HCT116 (cell line): ENCODE results near the gene DENND4A. TPM values are rescaled to one million over a fixed set of nuclear protein-coding genes. Genes with fewer than 3 reads are reported as not detected.
A peak's percentile ranks its signal among the peaks of the same experiment; 100 is the strongest.

Experiments
- ATAC-seq: fragments of 200-7000 bp; cut with Tn5 transposase; 2 replicates; pipeline ENCODE4 v1.9.1; 2020; ENCODE audit warnings: mild to moderate bottlenecking, moderate library complexity
- Bru-seq: library from RNA; stranded (reverse); fragments of 400-500 nt; gene quantifications from one replicate; lab custom pipeline; 2021; lab: Mats Ljungman, UMichigan
- BruChase-seq, 2 experiments: library from RNA; stranded (reverse); fragments of 400-500 nt; gene quantifications; one replicate each; lab custom pipeline; 2021; lab: Mats Ljungman, UMichigan
- BruUV-seq: library from RNA; stranded (reverse); fragments of 400-500 nt; replicated peaks from 2 replicates; lab custom pipeline; 2021; lab: Mats Ljungman, UMichigan
- CTCF ChIA-PET: fragments of 300-600 bp; sonication (Branson Sonifier 250); formaldehyde crosslinking; loops from one replicate; lab custom pipeline; 2021; ENCODE audit warnings: antibody characterized with exemption; lab: Charles Lee
- POLR2A ChIA-PET: fragments of 300-600, 350-600 bp; sonication (Branson Sonifier 250); formaldehyde crosslinking; loops from one replicate; lab custom pipeline; 2021; ENCODE audit warnings: antibody characterized with exemption; lab: Charles Lee
- RAD21 ChIA-PET, 2 experiments: fragments of 300-600 bp; sonication (Branson Sonifier 250); formaldehyde crosslinking; loops; one replicate each; lab custom pipeline; 2023; ENCODE audit warnings: low total read pairs in 2 of 2; ENCODE audit not compliant: uncharacterized antibody in 2 of 2, unreplicated experiment in 2 of 2, low non-redundant PET in 1 of 2; lab: Charles Lee
- DNase-seq: peaks from one replicate; pipeline ENCODE4 v3.0.0-alpha.2; 2010; ENCODE audit warnings: low read depth, low spot score
- H2AFZ ChIP-seq: fragments of 200-600 bp; shearing (Covaris generic), sonication (generic); 2 replicates; pipeline ENCODE4 v1.6.1; 2017; ENCODE audit warnings: low read depth, mixed run types, mixed read lengths, antibody characterized with exemption, low read length; ENCODE audit not compliant: poor library complexity, severe bottlenecking
- H3K27ac ChIP-seq: 2 replicates; pipeline ENCODE4 v1.5.1; 2012; ENCODE audit warnings: low read depth, low read length
- H3K27me3 ChIP-seq: fragments of 200-600 bp; sonication (generic); 2 replicates; pipeline ENCODE4 v1.6.1; 2016; ENCODE audit warnings: mixed run types, low read length, mixed read lengths; ENCODE audit not compliant: insufficient read depth
- H3K36me3 ChIP-seq, 2 experiments: fragments of 200-500 bp in 1 of 2; fragments of 200-600 bp in 1 of 2; sonication (Bioruptor generic) in 1 of 2; sonication (generic) in 1 of 2; 2 replicates each; pipeline versions ENCODE4 v1.5.1 to v1.6.1; 2014 to 2016; ENCODE audit warnings: low read length in 2 of 2, inconsistent platforms in 1 of 2, mixed read lengths in 1 of 2, mixed run types in 1 of 2; ENCODE audit not compliant: insufficient read depth in 2 of 2, control insufficient read depth in 1 of 2
- H3K4me1 ChIP-seq, 2 experiments: fragments of 200-600 bp in 1 of 2; sonication (generic) in 1 of 2; 2 replicates each; pipeline versions ENCODE4 v1.5.1 to v1.6.1; 2012 to 2017; ENCODE audit warnings: low read length in 2 of 2, inconsistent platforms in 1 of 2, mild to moderate bottlenecking in 1 of 2, mixed read lengths in 1 of 2, mixed run types in 1 of 2, moderate library complexity in 1 of 2; ENCODE audit not compliant: insufficient read depth in 2 of 2, control insufficient read depth in 1 of 2
- H3K4me2 ChIP-seq: fragments of 200-600 bp; sonication (generic); 2 replicates; pipeline ENCODE4 v1.6.1; 2017; ENCODE audit warnings: mixed run types, low read length, mixed read lengths
- H3K4me3 ChIP-seq, 2 experiments: fragments of 200-600 bp in 1 of 2; sonication (generic) in 1 of 2; replicated peaks in 1 of 2; 2 replicates each; pipeline ENCODE4 v1.5.1; 2011 to 2016; ENCODE audit warnings: low read length in 2 of 2, control low read depth in 1 of 2, low read depth in 1 of 2, mild to moderate bottlenecking in 1 of 2, mixed read lengths in 1 of 2, mixed run types in 1 of 2
- H3K79me2 ChIP-seq: fragments of 200-600 bp; sonication (generic); 2 replicates; pipeline ENCODE4 v1.6.1; 2017; ENCODE audit warnings: mild to moderate bottlenecking, mixed run types, low read length, moderate library complexity, mixed read lengths; ENCODE audit not compliant: insufficient read depth
- H3K9ac ChIP-seq: fragments of 200-600 bp; sonication (generic); 2 replicates; pipeline ENCODE4 v1.6.1; 2016; ENCODE audit warnings: low read length, mixed read lengths
- H3K9me2 ChIP-seq: fragments of 200-600 bp; sonication (generic), shearing (Covaris generic); 2 replicates; pipeline ENCODE4 v1.6.1; 2017; ENCODE audit warnings: mixed run types, mild to moderate bottlenecking, moderate library complexity; ENCODE audit not compliant: insufficient read depth
- H3K9me3 ChIP-seq, 2 experiments: fragments of 200-500 bp in 1 of 2; fragments of 200-600 bp in 1 of 2; sonication (Bioruptor generic) in 1 of 2; sonication (generic) in 1 of 2; 2 replicates each; pipeline ENCODE4 v1.6.1; 2014 to 2017; ENCODE audit warnings: low read length in 2 of 2, mixed read lengths in 2 of 2, inconsistent platforms in 1 of 2, low read depth in 1 of 2, mild to moderate bottlenecking in 1 of 2, mixed run types in 1 of 2, moderate library complexity in 1 of 2; ENCODE audit not compliant: control insufficient read depth in 1 of 2, insufficient read depth in 1 of 2
- H4K20me1 ChIP-seq: fragments of 200-600 bp; sonication (generic), shearing (Covaris generic); 2 replicates; pipeline ENCODE4 v1.6.1; 2017; ENCODE audit warnings: mixed run types, mild to moderate bottlenecking, moderate library complexity; ENCODE audit not compliant: insufficient read depth
- CBX3 ChIP-seq: IDR thresholded peaks from 2 replicates; pipeline ENCODE4 v1.6.1; 2012; ENCODE audit warnings: low read depth
- CEBPB ChIP-seq: IDR thresholded peaks from 2 replicates; pipeline ENCODE4 v1.6.1; 2012; ENCODE audit warnings: low read depth
- EGR1 ChIP-seq: IDR thresholded peaks from 2 replicates; pipeline ENCODE4 v1.6.1; 2012; ENCODE audit warnings: low read depth
- ELF1 ChIP-seq: IDR thresholded peaks from 2 replicates; pipeline ENCODE4 v1.6.1; 2012; ENCODE audit warnings: low read depth, borderline replicate concordance
- EZH2 ChIP-seq: fragments of 200-600 bp; sonication (generic); IDR thresholded peaks from 2 replicates; pipeline ENCODE4 v1.6.1; 2017; ENCODE audit warnings: antibody characterized with exemption, mixed run types
- EZH2phosphoT487 ChIP-seq: fragments of 200-600 bp; IDR thresholded peaks from 2 replicates; pipeline ENCODE4 v1.6.1; 2018; ENCODE audit warnings: antibody characterized with exemption, borderline replicate concordance
- FOSL1 ChIP-seq: IDR thresholded peaks from 2 replicates; pipeline ENCODE4 v1.6.1; 2012; ENCODE audit warnings: low read depth
- JUND ChIP-seq: IDR thresholded peaks from 2 replicates; pipeline ENCODE4 v1.6.1; 2012
- POLR2A ChIP-seq: IDR thresholded peaks from 2 replicates; pipeline ENCODE4 v1.7.0; 2011; ENCODE audit warnings: borderline replicate concordance; ENCODE audit not compliant: insufficient read depth, insufficient read length; ENCODE audit errors: extremely low read depth
- POLR2AphosphoS5 ChIP-seq: IDR thresholded peaks from 2 replicates; pipeline ENCODE4 v1.6.1; 2011; ENCODE audit warnings: mild to moderate bottlenecking, low read depth, low read length, moderate library complexity
- RAD21 ChIP-seq: IDR thresholded peaks from 2 replicates; pipeline ENCODE4 v1.6.1; 2012; ENCODE audit warnings: low read depth, mild to moderate bottlenecking
- SIN3A ChIP-seq: IDR thresholded peaks from 2 replicates; pipeline ENCODE4 v1.6.1; 2012; ENCODE audit warnings: low read depth
- SP1 ChIP-seq: IDR thresholded peaks from 2 replicates; pipeline ENCODE4 v1.6.1; 2012; ENCODE audit warnings: low read depth
- SRF ChIP-seq: IDR thresholded peaks from 2 replicates; pipeline ENCODE4 v1.6.1; 2012; ENCODE audit warnings: low read depth
- TCF7L2 ChIP-seq: IDR thresholded peaks from 2 replicates; pipeline ENCODE4 v1.7.0; 2011; ENCODE audit warnings: borderline replicate concordance, inconsistent platforms; ENCODE audit not compliant: insufficient read depth, insufficient read length; ENCODE audit errors: extremely low read depth
- YY1 ChIP-seq: IDR thresholded peaks from 2 replicates; pipeline ENCODE4 v1.6.1; 2011; ENCODE audit warnings: low read length, low read depth, moderate library complexity, mild to moderate bottlenecking; ENCODE audit not compliant: insufficient replicate concordance; ENCODE audit errors: extremely low read depth
- ZFX ChIP-seq: fragments of 450-650 bp; IDR thresholded peaks from 2 replicates; pipeline ENCODE4 v1.6.1; 2017
- ZNF274 ChIP-seq: fragments of 200-500 bp; sonication (Bioruptor generic); IDR thresholded peaks from 2 replicates; pipeline ENCODE4 v1.6.1; 2014; ENCODE audit warnings: mild to moderate bottlenecking, low read depth, low read length, inconsistent platforms
- intact Hi-C: fragments of 100-400 bp; cut with micrococcal nuclease; formaldehyde crosslinking; loops from 2 replicates; pipeline ENCODE4 v1.10.0; 2022
- long read RNA-seq: library from polyadenylated mRNA; unstranded; transcript quantifications from one replicate; pipeline ENCODE4 v2.0.0, GENCODE V29; 2021; ENCODE audit not compliant: unreplicated experiment
- polyA plus RNA-seq: library from polyadenylated mRNA; unstranded; fragments of >200 nt; gene quantifications from 2 replicates; pipeline ENCODE4 v1.2.1, GENCODE V29; 2012; ENCODE audit warnings: missing spikeins
- total RNA-seq: library from RNA; stranded (reverse); gene quantifications from one replicate; pipeline ENCODE4 v1.2.1, GENCODE V29; 2021; ENCODE audit not compliant: unreplicated experiment
- TF ChIP-seq, protein P1 (sequence below): IDR thresholded peaks from 2 replicates; pipeline ENCODE4 v1.6.1; 2011; ENCODE audit warnings: mild to moderate bottlenecking, low read length, moderate library complexity; ENCODE audit not compliant: insufficient replicate concordance; ENCODE audit errors: extremely low read depth
- TF ChIP-seq, protein P2 (sequence below): IDR thresholded peaks from 2 replicates; pipeline ENCODE4 v1.6.1; 2012
- TF ChIP-seq, protein P3 (sequence below), 3 experiments: fragments of 200-600 bp in 1 of 3; sonication (generic) in 1 of 3; IDR thresholded peaks in 2 of 3; conservative IDR thresholded peaks in 1 of 3; 2 replicates each; pipeline ENCODE4 v1.5.1; 2012 to 2017; ENCODE audit warnings: low read depth in 2 of 3, low read length in 2 of 3, antibody characterized with exemption in 1 of 3, borderline replicate concordance in 1 of 3, control low read depth in 1 of 3, mild to moderate bottlenecking in 1 of 3, mixed read lengths in 1 of 3, mixed run types in 1 of 3, moderate library complexity in 1 of 3; ENCODE audit not compliant: insufficient read depth in 1 of 3

The DENND4A gene
- total RNA-seq, result 9.1 TPM
- polyA plus RNA-seq, result 2.3 and 2.5 TPM in 2 replicates
- percentile 76 among the genes with signal in this experiment for Bru-seq, nascent RNA
- BruChase-seq, experiment 1, labeled RNA remaining after a 6-hour chase, result percentile 77 among the genes with signal in this experiment
- percentile 82 among the genes with signal in this experiment for BruChase-seq, experiment 2, labeled RNA remaining after a 2-hour chase
- long read RNA-seq, partial matches to known transcripts, result 2 of 3 reads
- long read RNA-seq, other reads (novel, unspliced or antisense), result 1 of 3 reads

DNA sequence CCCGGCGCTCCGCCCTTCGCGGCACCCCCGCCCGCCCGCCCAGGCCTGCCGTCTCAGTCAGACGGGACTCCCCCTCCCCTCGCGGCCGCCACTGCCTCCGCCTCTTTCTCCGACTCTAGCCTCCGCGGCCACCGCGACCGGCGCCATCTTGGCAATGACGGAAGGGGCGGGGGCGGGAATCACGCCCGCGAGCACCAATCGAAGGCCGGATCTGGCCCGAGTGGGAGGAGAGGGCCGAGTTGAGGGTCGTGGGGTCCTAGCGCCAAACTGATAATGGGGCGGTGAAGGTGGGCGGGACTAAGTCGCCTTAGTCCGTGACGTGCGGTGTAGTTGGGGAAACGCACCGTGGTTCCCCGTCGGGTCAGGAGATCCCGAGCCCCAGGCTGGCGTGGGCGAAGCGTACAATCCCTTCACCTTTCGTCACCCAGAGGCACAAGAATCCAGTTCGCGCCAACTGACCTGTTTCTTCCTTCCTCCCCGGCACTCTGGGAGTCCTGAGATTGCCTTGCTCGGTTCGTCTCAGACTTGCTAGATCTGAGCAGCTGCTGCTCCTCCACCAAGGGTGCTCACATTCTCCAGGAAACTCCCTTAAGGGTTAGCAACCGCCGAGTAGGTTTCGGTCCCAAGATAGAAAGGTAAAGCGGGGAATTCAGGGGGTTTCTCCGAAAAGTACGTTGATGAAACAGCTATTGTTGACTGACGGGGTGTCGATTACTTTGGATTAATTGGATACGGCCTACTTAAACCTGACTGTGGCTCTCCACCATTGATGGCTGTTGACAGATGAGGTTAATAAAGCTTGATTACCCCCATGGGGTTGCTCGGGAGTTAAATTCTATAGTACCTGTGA is at the start of gene DENND4A:
TSS of gene DENND4A (minus strand) at position 156 of the 850 bp plus-strand sequence. CDS start 35,843 bp downstream, outside the sequence.
- ChIA-PET CTCF (interaction anchor here (2.1 kb wide), 1 partner anchor 32 kb away, joined by 6 read pairs; no protein-coding TSS in a partner anchor), POLR2A (interaction anchor here (0.8 to 1.2 kb wide), 3 partner anchors 40 to 181 kb away, joined by 3 to 4 read pairs (median 3); partner anchors contain the start of genes INTS14 and RAB11A), RAD21 (no interaction called here)
- DNase-seq (peak; percentile 96), ATAC-seq (peak; percentile 90)
- H3K4me1 ChIP-seq, result peaks cover 30 to 54% of the 10 kb centered on the region in 2 experiments
- H4K20me1 ChIP-seq, result no peaks in the 10 kb centered on the region
- no peaks in the 10 kb centered on the region; the same call in 1 of the 2 replicates for H3K9me2 ChIP-seq
- H3K79me2 ChIP-seq, result peaks cover 38% of the 10 kb centered on the region
- H3K9ac ChIP-seq, result peak within 1 kb of the TSS; percentile 89
- H2AFZ ChIP-seq, result peak within 1 kb of the TSS; percentile 82
- H3K4me2 ChIP-seq, result peak within 1 kb of the TSS; percentile 96
- intact Hi-C loops, result loop anchor here (1.0 to 10.0 kb wide), 2 partner anchors 77 to 1462 kb away; partner anchors contain the start of genes AAGAB, IQCH and RAB11A
- no peaks in the 10 kb centered on the region for H3K36me3 ChIP-seq
- peak within 1 kb of the TSS; percentile 81 to 82 for H3K4me3 ChIP-seq
- H3K27ac ChIP-seq, result peak within 1 kb of the TSS; percentile 69
- TSS peak; percentile 96 for BruUV-seq
- no peaks in the 10 kb centered on the region for H3K27me3 ChIP-seq
- H3K9me3 ChIP-seq, result no peaks in the 10 kb centered on the region
- TF ChIP-seq SIN3A, result peak; percentile 82
- peak; percentile 60 for TF ChIP-seq POLR2A
- TF ChIP-seq YY1, result peak; percentile 98
- TF ChIP-seq JUND, result no peak
- TF ChIP-seq, protein P1, sequence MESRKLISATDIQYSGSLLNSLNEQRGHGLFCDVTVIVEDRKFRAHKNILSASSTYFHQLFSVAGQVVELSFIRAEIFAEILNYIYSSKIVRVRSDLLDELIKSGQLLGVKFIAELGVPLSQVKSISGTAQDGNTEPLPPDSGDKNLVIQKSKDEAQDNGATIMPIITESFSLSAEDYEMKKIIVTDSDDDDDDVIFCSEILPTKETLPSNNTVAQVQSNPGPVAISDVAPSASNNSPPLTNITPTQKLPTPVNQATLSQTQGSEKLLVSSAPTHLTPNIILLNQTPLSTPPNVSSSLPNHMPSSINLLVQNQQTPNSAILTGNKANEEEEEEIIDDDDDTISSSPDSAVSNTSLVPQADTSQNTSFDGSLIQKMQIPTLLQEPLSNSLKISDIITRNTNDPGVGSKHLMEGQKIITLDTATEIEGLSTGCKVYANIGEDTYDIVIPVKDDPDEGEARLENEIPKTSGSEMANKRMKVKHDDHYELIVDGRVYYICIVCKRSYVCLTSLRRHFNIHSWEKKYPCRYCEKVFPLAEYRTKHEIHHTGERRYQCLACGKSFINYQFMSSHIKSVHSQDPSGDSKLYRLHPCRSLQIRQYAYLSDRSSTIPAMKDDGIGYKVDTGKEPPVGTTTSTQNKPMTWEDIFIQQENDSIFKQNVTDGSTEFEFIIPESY, result no peak
- no peak; the same call in 1 of the 2 replicates for TF ChIP-seq ZFX
- peak; percentile 85 for TF ChIP-seq FOSL1
- TF ChIP-seq ELF1, result no peak
- TF ChIP-seq TCF7L2, result no peak
- TF ChIP-seq ZNF274, result no peak
- TF ChIP-seq, protein P2, sequence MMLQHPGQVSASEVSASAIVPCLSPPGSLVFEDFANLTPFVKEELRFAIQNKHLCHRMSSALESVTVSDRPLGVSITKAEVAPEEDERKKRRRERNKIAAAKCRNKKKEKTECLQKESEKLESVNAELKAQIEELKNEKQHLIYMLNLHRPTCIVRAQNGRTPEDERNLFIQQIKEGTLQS, result no peak
- TF ChIP-seq SP1, result peak; percentile 98
- peak; percentile 96 for TF ChIP-seq EGR1
- peak; percentile 78 for TF ChIP-seq POLR2AphosphoS5
- TF ChIP-seq CEBPB, result no peak
- TF ChIP-seq, protein P3, sequence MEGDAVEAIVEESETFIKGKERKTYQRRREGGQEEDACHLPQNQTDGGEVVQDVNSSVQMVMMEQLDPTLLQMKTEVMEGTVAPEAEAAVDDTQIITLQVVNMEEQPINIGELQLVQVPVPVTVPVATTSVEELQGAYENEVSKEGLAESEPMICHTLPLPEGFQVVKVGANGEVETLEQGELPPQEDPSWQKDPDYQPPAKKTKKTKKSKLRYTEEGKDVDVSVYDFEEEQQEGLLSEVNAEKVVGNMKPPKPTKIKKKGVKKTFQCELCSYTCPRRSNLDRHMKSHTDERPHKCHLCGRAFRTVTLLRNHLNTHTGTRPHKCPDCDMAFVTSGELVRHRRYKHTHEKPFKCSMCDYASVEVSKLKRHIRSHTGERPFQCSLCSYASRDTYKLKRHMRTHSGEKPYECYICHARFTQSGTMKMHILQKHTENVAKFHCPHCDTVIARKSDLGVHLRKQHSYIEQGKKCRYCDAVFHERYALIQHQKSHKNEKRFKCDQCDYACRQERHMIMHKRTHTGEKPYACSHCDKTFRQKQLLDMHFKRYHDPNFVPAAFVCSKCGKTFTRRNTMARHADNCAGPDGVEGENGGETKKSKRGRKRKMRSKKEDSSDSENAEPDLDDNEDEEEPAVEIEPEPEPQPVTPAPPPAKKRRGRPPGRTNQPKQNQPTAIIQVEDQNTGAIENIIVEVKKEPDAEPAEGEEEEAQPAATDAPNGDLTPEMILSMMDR (IDR thresholded peaks at IDR 0.05 in 2 of 3, conservative IDR thresholded peaks at IDR 0.05 in 1 of 3; ENCODE audit: borderline replicate concordance in 1 of 3, insufficient read depth in 1 of 3, low read depth in 2 of 3, low read length in 2 of 3), result no peak
- no peak for TF ChIP-seq EZH2
- no peak for TF ChIP-seq SRF
- TF ChIP-seq EZH2phosphoT487, result no peak
- no peak for TF ChIP-seq RAD21
- TF ChIP-seq CBX3, result peak; percentile 88; the same call in 1 of the 2 replicates
